Endothelial cell of umbilical vein (primary cell): ENCODE results near the gene PAPPA2. TPM values are rescaled to one million over a fixed set of nuclear protein-coding genes. Genes with fewer than 3 reads are reported as not detected.

Experiments used
- BruUV-seq: library from RNA; stranded (reverse); fragments of 400-500 nt; replicated peaks from 2 replicates; lab custom pipeline; 2021; lab: Mats Ljungman, UMichigan
- CTCF ChIA-PET: fragments of 300-600, 350-600 bp; sonication (Branson Sonifier 250); formaldehyde crosslinking; loops from one replicate; lab custom pipeline; 2021; ENCODE audit warnings: antibody characterized with exemption, inconsistent platforms; lab: Charles Lee
- POLR2A ChIA-PET: fragments of 300-600, 350-600 bp; sonication (Branson Sonifier 250); formaldehyde crosslinking; loops from one replicate; lab custom pipeline; 2021; ENCODE audit warnings: antibody characterized with exemption, inconsistent platforms; lab: Charles Lee
- DNase-seq: peaks from one replicate; pipeline ENCODE4 v3.0.0-alpha.2; 2011; ENCODE audit warnings: low read depth, low spot score
- FAIRE-seq: peaks from 2 replicates; lab custom pipeline; 2011; peaks lifted over from hg19 to GRCh38; lab: Jason Lieb, UNC
- H2AFZ ChIP-seq: 2 replicates; pipeline ENCODE4 v1.6.0; 2012; ENCODE audit warnings: low read depth, low read length, control low read depth, inconsistent platforms
- H3K27ac ChIP-seq: 2 replicates; pipeline ENCODE4 v1.5.1; 2011; ENCODE audit warnings: low read depth, mild to moderate bottlenecking, control low read depth, low read length, moderate library complexity; ENCODE audit not compliant: insufficient read depth
- H3K27me3 ChIP-seq, 2 experiments: 2 replicates each; pipeline versions ENCODE4 v1.6.0 to v1.6.1; 2011; ENCODE audit warnings: low read length in 2 of 2, mixed read lengths in 1 of 2; ENCODE audit not compliant: control insufficient read depth in 2 of 2, insufficient read depth in 2 of 2
- H3K36me3 ChIP-seq, 2 experiments: 2 replicates in 1 of 2; 3 replicates in 1 of 2; pipeline ENCODE4 v1.5.1; 2011; ENCODE audit warnings: low read length in 2 of 2, mild to moderate bottlenecking in 1 of 2, moderate library complexity in 1 of 2; ENCODE audit not compliant: control insufficient read depth in 2 of 2, insufficient read depth in 2 of 2; ENCODE audit errors: extremely low read depth in 1 of 2
- H3K4me1 ChIP-seq: 3 replicates; pipeline ENCODE4 v1.5.1; 2011; ENCODE audit warnings: mild to moderate bottlenecking, low read length; ENCODE audit not compliant: control insufficient read depth, insufficient read depth; ENCODE audit errors: extremely low read depth
- H3K4me2 ChIP-seq: 2 replicates; pipeline ENCODE4 v1.6.1; 2011; ENCODE audit warnings: low read length, control low read depth, mixed read lengths; ENCODE audit not compliant: insufficient read depth
- H3K4me3 ChIP-seq, 3 experiments: fragments of 200-600 bp in 1 of 3; sonication (generic), shearing (Covaris generic) in 1 of 3; replicated peaks in 1 of 3; 2 replicates each; pipeline ENCODE4 v1.5.1; 2011 to 2016; ENCODE audit warnings: control low read depth in 3 of 3, low read length in 3 of 3, mild to moderate bottlenecking in 2 of 3, inconsistent platforms in 1 of 3, low read depth in 1 of 3, moderate library complexity in 1 of 3; ENCODE audit not compliant: insufficient read depth in 1 of 3
- H3K79me2 ChIP-seq: 2 replicates; pipeline ENCODE4 v1.6.0; 2012; ENCODE audit warnings: low read length, inconsistent platforms; ENCODE audit not compliant: control insufficient read depth, insufficient read depth
- H3K9ac ChIP-seq: replicated peaks from 2 replicates; pipeline ENCODE3; 2011; ENCODE audit warnings: low read length, control low read depth; ENCODE audit not compliant: insufficient read depth; ENCODE audit errors: extremely low read depth
- H3K9me1 ChIP-seq: replicated peaks from 3 replicates; pipeline ENCODE4 v1.6.0; 2011; ENCODE audit warnings: mild to moderate bottlenecking, low read length; ENCODE audit not compliant: control insufficient read depth, insufficient read depth; ENCODE audit errors: extremely low read depth
- H3K9me3 ChIP-seq: replicated peaks from 2 replicates; pipeline ENCODE4 v1.5.1; 2012; ENCODE audit warnings: low read length, inconsistent platforms; ENCODE audit not compliant: control insufficient read depth, insufficient read depth
- H4K20me1 ChIP-seq: replicated peaks from 2 replicates; pipeline ENCODE3; 2011; ENCODE audit warnings: mild to moderate bottlenecking, low read length; ENCODE audit not compliant: control insufficient read depth, insufficient read depth; ENCODE audit errors: extremely low read depth
- EZH2 ChIP-seq: IDR thresholded peaks from 2 replicates; pipeline ENCODE4 v1.6.1; 2012; ENCODE audit warnings: borderline replicate concordance, low read depth, mild to moderate bottlenecking, moderate library complexity, low read length, inconsistent platforms; ENCODE audit not compliant: severe bottlenecking
- FOS ChIP-seq: IDR thresholded peaks from 2 replicates; pipeline ENCODE4 v1.6.1; 2011; ENCODE audit warnings: mild to moderate bottlenecking, low read length, moderate library complexity, borderline replicate concordance; ENCODE audit not compliant: insufficient read depth
- GATA2 ChIP-seq: IDR thresholded peaks from 2 replicates; pipeline ENCODE4 v1.7.0; 2011; ENCODE audit warnings: low read depth, mild to moderate bottlenecking, moderate library complexity, mixed read lengths, low read length; ENCODE audit not compliant: insufficient read length, insufficient read depth
- JUN ChIP-seq: IDR thresholded peaks from 2 replicates; pipeline ENCODE4 v1.6.1; 2011; ENCODE audit warnings: borderline replicate concordance, low read depth; ENCODE audit not compliant: insufficient read length, insufficient read depth
- MYC ChIP-seq: IDR thresholded peaks from one replicate; pipeline ENCODE4 v1.6.1; 2011; ENCODE audit warnings: mild to moderate bottlenecking, low read depth, low read length
- POLR2A ChIP-seq: IDR thresholded peaks from 2 replicates; pipeline ENCODE4 v1.6.1; 2012; ENCODE audit warnings: low read depth, mild to moderate bottlenecking, control low read depth, low read length
- POLR2AphosphoS5 ChIP-seq: IDR thresholded peaks from 2 replicates; pipeline ENCODE4 v1.6.1; 2012; ENCODE audit warnings: low read depth, mild to moderate bottlenecking, control low read depth, low read length, moderate library complexity; ENCODE audit not compliant: insufficient read depth
- dilution Hi-C: fragments of 300-500 bp; cut with MboI; formaldehyde crosslinking; loops from one replicate; pipeline ENCODE4 v1.15.0; 2019; ENCODE audit warnings: low sequenced_read_pairs; ENCODE audit not compliant: extremely low pct_ligation_motif_present
- intact Hi-C: fragments of 100-400 bp; cut with micrococcal nuclease; formaldehyde crosslinking; loops from one replicate; pipeline ENCODE4 v1.10.0; 2022
- polyA plus RNA-seq, 4 experiments: library from polyadenylated mRNA; depleted of rRNA in 3 of 4; stranded (reverse) in 3 of 4; unstranded in 1 of 4; fragments of >200 nt; gene quantifications; 2 replicates each; pipeline versions ENCODE4 v1.2.1 to v1.2.3, GENCODE V29; 2011 to 2012; ENCODE audit warnings: missing spikeins in 1 of 4
- total RNA-seq: library from RNA; stranded (reverse); gene quantifications from 2 replicates; pipeline ENCODE4 v1.2.3, GENCODE V29; 2021
- TF ChIP-seq, protein P1 (sequence below), 2 donors: IDR thresholded peaks; 1 replicate in 1 of 2; 2 replicates in 1 of 2; pipeline ENCODE4 v1.5.1; 2011; ENCODE audit warnings: low read length in 2 of 2, mild to moderate bottlenecking in 2 of 2, moderate library complexity in 2 of 2, control low read depth in 1 of 2, inconsistent platforms in 1 of 2, low read depth in 1 of 2; ENCODE audit not compliant: insufficient read depth in 1 of 2; ENCODE audit errors: extremely low read depth in 1 of 2
- TF ChIP-seq, protein P2 (sequence below): IDR thresholded peaks from 2 replicates; pipeline ENCODE4 v1.6.1; 2011; ENCODE audit not compliant: insufficient read depth, insufficient read length

The PAPPA2 gene
- total and polyA plus RNA-seq, 2 donors (not counting 3 experiments of a cell fraction or from before 2014, with no cell fraction given), result not detected

DNA sequence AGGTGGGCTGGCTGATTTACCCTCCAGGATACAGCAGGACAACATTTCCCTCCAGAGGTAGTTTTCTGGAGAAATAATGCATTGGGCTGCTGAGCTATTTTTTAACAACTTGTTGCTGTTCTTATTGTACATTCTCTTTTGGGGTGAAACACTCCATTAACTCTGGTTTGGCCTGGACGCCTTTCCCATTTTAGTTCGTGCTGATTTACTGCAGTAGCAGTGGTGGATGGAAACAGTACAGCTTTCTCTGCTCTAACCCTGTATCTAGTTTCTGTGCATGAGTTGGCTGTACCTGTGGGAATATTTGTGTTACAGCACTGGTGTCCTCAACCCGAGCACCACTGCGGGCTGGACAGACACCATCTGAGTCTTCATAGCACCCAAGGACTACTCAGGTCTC, 376.2 kb downstream of the PAPPA2 start:
- intact Hi-C loops, result no loop called here
- no TSS peak for BruUV-seq
- CTCF ChIA-PET, result no interaction called here

More for the DNA sequence above, 376.2 kb downstream of the PAPPA2 start:
- Histone ChIP-seq H3K27ac (no peak overlapping the region), H3K9me1 (no peaks in the 10 kb centered on the region), H4K20me1 (no peaks in the 10 kb centered on the region), H3K4me3 (no peak overlapping the region), H3K27me3 (no peaks in the 10 kb centered on the region), H3K9me3 (no peaks in the 10 kb centered on the region), H3K79me2 (no peaks in the 10 kb centered on the region), H3K36me3 (no peaks in the 10 kb centered on the region), H3K4me2 (no peak overlapping the region), H3K9ac (no peak overlapping the region), H2AFZ (no peak overlapping the region), H3K4me1 (no peaks in the 10 kb centered on the region)
- TF ChIP-seq, protein P1, sequence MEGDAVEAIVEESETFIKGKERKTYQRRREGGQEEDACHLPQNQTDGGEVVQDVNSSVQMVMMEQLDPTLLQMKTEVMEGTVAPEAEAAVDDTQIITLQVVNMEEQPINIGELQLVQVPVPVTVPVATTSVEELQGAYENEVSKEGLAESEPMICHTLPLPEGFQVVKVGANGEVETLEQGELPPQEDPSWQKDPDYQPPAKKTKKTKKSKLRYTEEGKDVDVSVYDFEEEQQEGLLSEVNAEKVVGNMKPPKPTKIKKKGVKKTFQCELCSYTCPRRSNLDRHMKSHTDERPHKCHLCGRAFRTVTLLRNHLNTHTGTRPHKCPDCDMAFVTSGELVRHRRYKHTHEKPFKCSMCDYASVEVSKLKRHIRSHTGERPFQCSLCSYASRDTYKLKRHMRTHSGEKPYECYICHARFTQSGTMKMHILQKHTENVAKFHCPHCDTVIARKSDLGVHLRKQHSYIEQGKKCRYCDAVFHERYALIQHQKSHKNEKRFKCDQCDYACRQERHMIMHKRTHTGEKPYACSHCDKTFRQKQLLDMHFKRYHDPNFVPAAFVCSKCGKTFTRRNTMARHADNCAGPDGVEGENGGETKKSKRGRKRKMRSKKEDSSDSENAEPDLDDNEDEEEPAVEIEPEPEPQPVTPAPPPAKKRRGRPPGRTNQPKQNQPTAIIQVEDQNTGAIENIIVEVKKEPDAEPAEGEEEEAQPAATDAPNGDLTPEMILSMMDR (IDR thresholded peaks at IDR 0.05; ENCODE audit: extremely low read depth in 1 of 2, insufficient read depth in 1 of 2, low read depth in 1 of 2, low read length in 2 of 2), result no peak
- TF ChIP-seq POLR2AphosphoS5 (no peak), GATA2 (no peak), JUN (no peak), POLR2A (no peak), EZH2 (no peak), MYC (no peak), FOS (no peak)
- TF ChIP-seq, protein P2, sequence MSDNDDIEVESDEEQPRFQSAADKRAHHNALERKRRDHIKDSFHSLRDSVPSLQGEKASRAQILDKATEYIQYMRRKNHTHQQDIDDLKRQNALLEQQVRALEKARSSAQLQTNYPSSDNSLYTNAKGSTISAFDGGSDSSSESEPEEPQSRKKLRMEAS, result no peak
- DNase-seq, result no peak
- no peak for FAIRE-seq
- dilution Hi-C loops, result no loop called here
- POLR2A ChIA-PET, result no interaction called here
